SJSA1 (cell line): ENCODE measurements around the gene EVC. TPM values are rescaled to one million over a fixed set of nuclear protein-coding genes. Genes with fewer than 3 reads are reported as not detected.
A peak's percentile ranks its signal among the peaks of the same experiment; 100 is the strongest.
"Not testable (repeated sequence)": the region's sequence is repeated elsewhere in the genome, so short reads cannot be mapped to it uniquely, and the experiment has no call there.

Experiments
- DNase-seq, 2 experiments: peaks; one replicate each; pipeline ENCODE4 v3.0.0-alpha.2; 2015 to 2020; ENCODE audit warnings: low spot score in 2 of 2, low read depth in 1 of 2
- H3K27ac ChIP-seq: fragments of 250-450 bp; sonication (Bioruptor Pico); 2 replicates; pipeline ENCODE4 v1.5.1; 2020; ENCODE audit warnings: mild to moderate bottlenecking, moderate library complexity
- H3K27me3 ChIP-seq: fragments of 250-450 bp; sonication (Bioruptor Pico); replicated peaks from 2 replicates; pipeline ENCODE4 v1.5.1; 2020; ENCODE audit warnings: mild to moderate bottlenecking, moderate library complexity
- H3K36me3 ChIP-seq: fragments of 250-450 bp; sonication (Bioruptor Pico); 2 replicates; pipeline ENCODE4 v1.5.1; 2020; ENCODE audit warnings: mild to moderate bottlenecking
- H3K4me1 ChIP-seq: fragments of 250-450 bp; sonication (Bioruptor Pico); replicated peaks from 2 replicates; pipeline ENCODE4 v1.6.1; 2021; ENCODE audit warnings: mild to moderate bottlenecking
- H3K4me3 ChIP-seq: fragments of 250-450 bp; sonication (Bioruptor Pico); 2 replicates; pipeline ENCODE4 v1.5.1; 2020; ENCODE audit warnings: mild to moderate bottlenecking
- H3K9me3 ChIP-seq: fragments of 250-450 bp; sonication (Bioruptor Pico); replicated peaks from 2 replicates; pipeline ENCODE4 v1.5.1; 2020; ENCODE audit warnings: mild to moderate bottlenecking
- total RNA-seq: library from RNA; depleted of rRNA; stranded (reverse); fragments of >200 nt; shearing (Covaris generic); gene quantifications from 2 replicates; pipeline ENCODE4 v1.2.3, GENCODE V29; 2014

EVC gene
- total RNA-seq, 1 experiment from 2014 or later: 10.0 TPM

DNA sequence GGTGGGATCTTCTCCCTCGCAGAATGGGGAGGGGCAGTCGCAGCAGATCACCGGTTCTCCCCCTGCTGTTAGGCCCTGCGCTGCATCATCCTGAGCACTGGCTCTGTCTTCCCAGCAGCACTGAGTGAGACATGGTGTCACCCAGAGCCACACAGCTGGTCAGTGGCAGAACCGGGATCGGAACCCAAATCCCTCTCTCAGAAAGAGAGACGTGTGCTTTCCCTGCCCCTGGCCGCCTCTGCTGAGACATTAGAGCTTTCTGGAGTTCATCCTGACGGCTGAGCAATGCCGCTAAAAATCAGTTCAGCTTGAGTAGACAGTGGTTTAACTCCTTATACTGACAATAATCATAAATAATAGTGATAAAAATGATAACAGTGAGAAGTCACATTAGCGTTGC, 87.9 kb downstream of the EVC start:
- H3K27me3 ChIP-seq: no peaks in the 10 kb centered on the region
- no peaks in the 10 kb centered on the region for H3K4me1 ChIP-seq
- peaks cover 9% of the 10 kb centered on the region; the same call in 1 of the 2 replicates for H3K36me3 ChIP-seq
- no peak overlapping the region for H3K4me3 ChIP-seq
- H3K9me3 ChIP-seq: no peaks in the 10 kb centered on the region
- H3K27ac ChIP-seq: no peak overlapping the region
- no peak for DNase-seq

DNA sequence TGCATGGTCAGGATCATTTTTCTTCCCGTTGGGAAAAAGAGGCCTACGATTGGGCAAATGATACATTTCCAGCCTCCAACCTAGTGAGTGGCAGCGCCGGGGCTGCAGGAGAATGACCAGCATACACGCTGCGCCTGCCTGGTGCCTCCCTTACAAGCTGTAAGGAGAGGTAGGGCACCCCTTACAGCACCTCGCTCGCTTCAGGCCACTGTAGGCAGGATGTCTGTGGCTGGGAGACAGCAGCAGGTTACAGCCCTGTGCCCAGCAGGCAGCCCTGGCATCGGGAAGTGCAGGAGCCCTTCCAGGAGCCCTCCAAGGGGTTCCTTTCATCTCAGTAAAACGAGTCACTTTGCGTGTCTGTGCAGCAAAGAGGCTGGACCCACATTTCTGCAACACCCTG, 88.4 kb downstream of the EVC start:
- no peaks in the 10 kb centered on the region for H3K27me3 ChIP-seq
- peaks cover 9% of the 10 kb centered on the region; the same call in 1 of the 2 replicates for H3K36me3 ChIP-seq
- H3K27ac ChIP-seq: no peak overlapping the region
- no peak for DNase-seq
- no peaks in the 10 kb centered on the region for H3K9me3 ChIP-seq
- H3K4me3 ChIP-seq: no peak overlapping the region
- H3K4me1 ChIP-seq: no peaks in the 10 kb centered on the region

DNA sequence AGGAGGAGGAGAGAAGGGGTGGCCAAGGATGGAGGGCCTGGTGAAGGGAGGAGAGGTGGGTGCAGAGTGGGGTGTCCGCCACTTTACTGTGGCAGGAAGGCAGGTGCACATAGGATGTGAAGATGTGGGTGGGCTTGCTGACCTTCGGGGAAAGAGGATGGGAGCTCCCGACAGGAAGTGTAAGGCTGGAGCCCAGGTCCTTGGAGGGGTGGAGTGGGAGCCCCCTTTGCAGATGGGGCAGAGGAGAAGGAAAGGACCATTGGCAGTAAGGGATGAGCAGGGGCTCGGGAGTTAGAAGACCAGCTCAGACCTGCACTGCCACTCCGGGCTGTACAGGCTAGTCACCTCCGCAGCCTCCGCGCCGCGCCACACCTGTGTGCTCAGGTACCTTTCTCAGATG, 89.5 kb downstream of the EVC start:
- Histone ChIP-seq H3K27me3 (no peaks in the 10 kb centered on the region), H3K27ac (no peak overlapping the region), H3K4me3 (no peak overlapping the region), H3K36me3 (peaks cover 2% of the 10 kb centered on the region; the same call in 1 of the 2 replicates), H3K4me1 (no peaks in the 10 kb centered on the region), H3K9me3 (no peaks in the 10 kb centered on the region)
- no peak for DNase-seq

DNA sequence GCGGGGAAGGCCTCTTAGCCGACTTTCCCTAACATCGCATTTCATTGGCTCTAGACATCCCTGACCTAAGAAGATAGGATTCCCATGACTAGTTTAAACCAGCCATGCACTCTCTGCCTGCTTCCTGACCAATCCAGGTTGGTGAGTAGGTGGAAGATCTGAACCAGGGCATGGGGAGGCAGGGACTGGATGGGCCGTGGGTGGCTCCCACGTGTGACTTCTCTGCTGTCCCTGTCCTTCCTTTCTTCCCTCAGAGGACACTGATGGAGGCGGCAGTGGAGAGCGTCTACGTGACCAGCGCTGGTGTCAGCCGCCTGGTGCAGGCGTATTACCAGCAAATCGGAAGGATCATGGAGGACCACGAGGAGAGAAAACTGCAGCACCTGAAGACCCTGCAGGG, 90.7 kb downstream of the EVC start:
- no peak for DNase-seq
- Histone ChIP-seq H3K27me3 (no peaks in the 10 kb centered on the region), H3K27ac (no peak overlapping the region), H3K4me3 (no peak overlapping the region), H3K36me3 (peaks cover 2% of the 10 kb centered on the region; the same call in 1 of the 2 replicates), H3K4me1 (no peaks in the 10 kb centered on the region), H3K9me3 (no peaks in the 10 kb centered on the region)

GRCh38 chr4:5802565-5802964, 91.6 kb downstream of the EVC start:
- no peak for DNase-seq
- Histone ChIP-seq H3K27ac (no peak overlapping the region), H3K27me3 (no peaks in the 10 kb centered on the region), H3K36me3 (peaks cover 2% of the 10 kb centered on the region; the same call in 1 of the 2 replicates), H3K4me1 (no peaks in the 10 kb centered on the region), H3K9me3 (no peaks in the 10 kb centered on the region), H3K4me3 (no peak overlapping the region)

DNA sequence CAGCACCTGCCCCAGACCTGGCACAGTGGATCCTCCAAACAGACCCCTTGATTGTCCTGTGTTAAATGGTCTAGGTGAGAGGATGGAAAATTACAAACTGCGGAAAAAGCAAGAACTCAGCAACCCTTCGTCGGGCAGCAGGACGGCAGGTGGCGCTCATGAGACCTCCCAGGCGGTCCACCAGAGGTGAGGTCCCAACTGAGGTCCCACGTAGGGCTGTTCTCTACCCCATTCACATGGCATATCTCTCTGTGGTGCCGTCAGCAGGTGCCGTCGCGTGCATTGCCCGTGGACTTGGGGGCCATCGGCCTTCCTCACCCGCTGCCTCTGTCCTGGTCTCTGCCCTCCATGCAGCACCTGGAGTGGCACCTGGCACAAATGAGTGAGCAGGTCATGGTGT, 93.7 kb downstream of the EVC start:
- Histone ChIP-seq H3K27me3 (no peaks in the 10 kb centered on the region), H3K4me1 (no peaks in the 10 kb centered on the region), H3K27ac (no peak overlapping the region), H3K9me3 (no peaks in the 10 kb centered on the region), H3K4me3 (no peak overlapping the region), H3K36me3 (no peaks in the 10 kb centered on the region)
- DNase-seq: no peak

GRCh38 chr4:5805270-5805669, 94.3 kb downstream of the EVC start:
- Histone ChIP-seq H3K27me3 (no peaks in the 10 kb centered on the region), H3K9me3 (no peaks in the 10 kb centered on the region), H3K4me1 (no peaks in the 10 kb centered on the region), H3K27ac (no peak overlapping the region), H3K4me3 (no peak overlapping the region), H3K36me3 (0 out of 2 replicates have a peak, but pooled peaks cover 4% of the 10 kb centered on the region)
- DNase-seq: no peak

DNA sequence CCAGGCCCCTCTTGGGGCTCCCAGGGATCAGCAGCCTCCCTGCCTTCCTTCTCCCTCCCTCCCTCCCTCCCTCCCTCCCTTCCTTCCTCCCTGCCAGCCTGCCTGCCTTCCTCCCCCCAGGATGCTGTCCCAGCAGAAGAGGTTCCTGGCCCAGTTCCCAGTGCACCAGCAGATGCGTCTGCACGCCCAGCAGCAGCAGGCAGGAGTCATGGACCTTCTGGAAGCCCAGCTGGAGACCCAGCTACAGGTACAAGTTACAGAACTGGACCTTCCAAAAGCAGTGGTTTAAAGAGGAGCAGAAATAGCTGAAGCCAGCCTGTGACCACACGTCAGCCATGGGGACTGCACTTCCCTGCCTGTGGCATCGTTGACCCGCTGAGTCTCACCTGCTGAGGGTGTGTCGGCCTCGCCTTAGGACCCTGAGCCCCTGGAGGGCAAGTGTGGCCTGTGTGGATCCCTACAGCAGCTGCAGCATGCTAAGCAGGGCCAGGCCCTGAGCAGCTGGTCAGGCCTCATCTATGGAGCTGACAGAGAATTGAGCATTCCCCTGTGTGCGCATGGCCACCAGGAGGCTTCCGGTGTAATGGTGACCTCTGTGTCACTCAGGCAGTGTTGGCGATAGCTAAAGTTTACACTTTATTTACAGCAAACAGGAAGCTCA, 97.2 kb downstream of the EVC start:
- no peak overlapping the region for H3K27ac ChIP-seq

DNA sequence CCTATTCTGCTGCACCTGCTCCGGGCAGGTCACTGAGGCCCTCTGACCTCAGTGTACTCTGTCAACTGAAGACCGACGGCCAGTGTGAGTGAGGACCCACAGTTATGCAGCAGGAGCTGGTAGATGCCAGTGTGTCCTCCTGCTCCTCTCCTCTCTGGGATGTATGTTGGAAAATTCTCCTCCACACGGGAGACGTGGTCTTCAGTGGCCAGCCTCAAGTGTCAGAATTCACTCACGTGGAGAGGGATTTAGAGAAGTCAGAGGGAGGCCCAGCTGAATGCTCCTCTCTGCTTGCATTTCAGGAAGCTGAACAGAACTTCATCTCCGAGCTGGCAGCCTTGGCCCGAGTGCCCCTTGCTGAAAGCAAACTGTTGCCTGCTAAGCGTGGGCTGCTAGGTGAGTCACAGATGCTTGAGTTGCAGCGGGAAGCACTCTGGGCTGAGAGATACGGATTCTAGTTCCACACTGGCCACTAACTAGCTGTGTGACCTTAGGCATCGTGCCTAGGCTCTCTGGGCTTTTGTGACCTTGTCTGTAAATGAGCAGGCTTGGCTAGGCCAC, 98.3 kb downstream of the EVC start:
- no peaks in the 10 kb centered on the region for H3K9me3 ChIP-seq
- no peaks in the 10 kb centered on the region for H3K27me3 ChIP-seq
- peaks cover 4% of the 10 kb centered on the region for H3K36me3 ChIP-seq

More for the DNA sequence above, 97.2 kb downstream of the EVC start:
- Histone ChIP-seq H3K4me1 (no peaks in the 10 kb centered on the region), H3K4me3 (no peak overlapping the region), H3K9me3 (no peaks in the 10 kb centered on the region), H3K27me3 (no peaks in the 10 kb centered on the region), H3K36me3 (peaks cover 4% of the 10 kb centered on the region; the same call in 1 of the 2 replicates)
- no peak for DNase-seq

DNA sequence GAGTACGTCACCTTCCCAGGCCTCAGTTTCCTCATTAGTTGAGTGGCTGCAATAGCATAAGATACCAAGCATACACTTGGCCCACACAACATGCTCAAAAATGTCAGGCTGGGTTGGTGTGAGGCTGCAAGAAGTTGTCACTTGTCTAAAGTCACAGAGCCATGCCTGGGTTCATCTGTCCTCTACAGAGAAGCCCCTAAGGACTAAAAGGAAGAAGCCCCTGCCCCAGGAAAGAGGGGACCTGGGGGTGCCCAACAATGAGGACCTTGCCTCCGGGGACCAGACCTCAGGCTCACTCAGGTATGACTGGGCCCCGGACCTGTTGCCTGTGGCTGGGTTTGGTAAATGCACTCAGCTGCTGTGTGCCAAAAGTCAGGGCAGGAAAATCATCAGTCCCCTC, 99.2 kb downstream of the EVC start:
- no peak for DNase-seq
- H3K36me3 ChIP-seq: peaks cover 4% of the 10 kb centered on the region
- H3K4me1 ChIP-seq: no peaks in the 10 kb centered on the region
- H3K27me3 ChIP-seq: no peaks in the 10 kb centered on the region
- no peaks in the 10 kb centered on the region for H3K9me3 ChIP-seq
- no peak overlapping the region for H3K27ac ChIP-seq
- H3K4me3 ChIP-seq: no peak overlapping the region

More for the DNA sequence above, 98.3 kb downstream of the EVC start:
- no peak overlapping the region for H3K27ac ChIP-seq
- H3K4me3 ChIP-seq: no peak overlapping the region
- no peaks in the 10 kb centered on the region for H3K4me1 ChIP-seq
- no peak for DNase-seq

GRCh38 chr4:5810770-5811430, 99.9 kb downstream of the EVC start:
- peaks cover 4% of the 10 kb centered on the region for H3K36me3 ChIP-seq
- no peaks in the 10 kb centered on the region for H3K27me3 ChIP-seq
- H3K4me3 ChIP-seq: no peak overlapping the region
- DNase-seq: no peak
- H3K9me3 ChIP-seq: no peaks in the 10 kb centered on the region
- H3K4me1 ChIP-seq: no peaks in the 10 kb centered on the region
- no peak overlapping the region for H3K27ac ChIP-seq

DNA sequence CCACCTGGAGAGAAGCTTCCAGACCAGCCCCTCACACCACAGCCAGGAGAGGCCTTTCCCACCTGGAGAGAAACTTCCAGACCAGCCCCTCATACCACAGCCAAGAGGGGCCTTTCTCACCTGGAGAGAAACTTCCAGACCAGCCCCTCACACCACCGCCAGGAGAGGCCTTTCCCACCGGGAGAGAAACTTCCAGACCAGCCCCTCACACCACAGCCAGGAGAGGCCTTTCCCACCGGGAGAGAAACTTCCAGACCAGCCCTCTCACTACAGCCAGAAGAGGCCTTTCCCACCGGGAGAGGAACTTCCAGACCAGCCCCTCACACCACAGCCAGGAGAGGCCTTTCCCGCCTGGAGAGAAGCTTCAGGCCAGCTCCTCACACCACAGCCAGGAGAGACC, 101.1 kb downstream of the EVC start:
- not testable (repeated sequence) for H3K4me1 ChIP-seq, H3K27ac ChIP-seq, H3K4me3 ChIP-seq, H3K27me3 ChIP-seq, H3K36me3 ChIP-seq, DNase-seq, H3K9me3 ChIP-seq

DNA sequence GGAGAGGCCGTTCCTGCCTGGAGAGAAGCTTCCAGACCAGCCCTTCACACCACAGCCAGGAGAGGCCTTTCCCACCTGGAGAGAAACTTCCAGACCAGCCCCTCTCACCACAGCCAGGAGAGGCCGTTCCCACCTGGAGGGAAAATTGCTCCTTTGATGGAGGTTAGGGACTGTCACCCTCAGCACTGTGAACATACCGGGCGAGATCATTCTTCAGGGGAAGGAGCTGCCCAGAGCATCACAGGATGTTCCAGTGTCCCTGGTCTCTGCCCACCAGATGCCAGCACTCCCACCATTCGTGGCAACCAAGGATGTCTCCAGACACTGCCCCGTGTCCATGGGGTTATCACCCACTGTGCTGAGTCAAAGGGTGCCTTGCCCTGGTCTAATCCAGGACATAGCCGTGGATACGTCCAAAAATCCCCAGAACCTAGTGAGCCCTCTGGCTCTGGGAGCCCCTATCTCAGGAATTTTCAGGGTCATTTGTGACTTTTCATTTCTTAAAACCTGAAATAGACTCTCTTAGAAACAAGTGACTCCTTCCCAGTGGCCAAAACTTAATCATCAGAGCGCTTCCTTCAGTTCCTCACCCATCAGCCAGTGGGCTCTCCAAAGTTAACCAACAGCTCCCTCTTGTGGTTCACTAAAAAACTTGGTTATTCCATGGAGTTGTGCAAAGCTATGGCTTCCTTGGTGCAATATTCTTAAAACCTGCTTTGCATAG, 101.7 kb downstream of the EVC start:
- DNase-seq: peak in 1 of 2 experiments; percentile 14
- Histone ChIP-seq H3K4me1 (no peaks in the 10 kb centered on the region), H3K27ac (no peak overlapping the region), H3K4me3 (no peak overlapping the region), H3K36me3 (peaks cover 4% of the 10 kb centered on the region), H3K27me3 (no peaks in the 10 kb centered on the region), H3K9me3 (no peaks in the 10 kb centered on the region)

- peaks cover 4% of the 10 kb centered on the region for H3K36me3 ChIP-seq
- H3K27ac ChIP-seq: no peak overlapping the region
- no peaks in the 10 kb centered on the region for H3K4me1 ChIP-seq
- no peaks in the 10 kb centered on the region for H3K27me3 ChIP-seq
- no peaks in the 10 kb centered on the region for H3K9me3 ChIP-seq
- no peak for DNase-seq
- no peak overlapping the region for H3K4me3 ChIP-seq
Observed at GRCh38 chr4:5813882-5814255, 102.9 kb downstream of the EVC start.
